GM12878 (cell line): ENCODE data around the gene SGF29. TPM values are rescaled to one million over a fixed set of nuclear protein-coding genes. Genes with fewer than 3 reads are reported as not detected.

Source experiments
- ATAC-seq: fragments of 200-7000 bp; cut with Tn5 transposase; 3 replicates; pipeline ENCODE4 v1.9.1; 2020; ENCODE audit warnings: mild to moderate bottlenecking, moderate library complexity
- BruUV-seq: library from RNA; stranded (reverse); fragments of 400-500 nt; replicated peaks from 2 replicates; lab custom pipeline; 2021; lab: Mats Ljungman, UMichigan
- CTCF ChIA-PET: fragments of 300-600 bp; sonication (Branson Sonifier 250); formaldehyde crosslinking; extraction: SDS; loops from one replicate; lab custom pipeline; 2021; ENCODE audit warnings: inconsistent platforms; lab: Yijun Ruan, JAX
- POLR2A ChIA-PET: fragments of 350-600 bp; formaldehyde crosslinking; extraction: SDS; loops from one replicate; lab custom pipeline; 2021; ENCODE audit warnings: inconsistent platforms; lab: Charles Lee
- RAD21 ChIA-PET: fragments of 300-600 bp; sonication (Branson Sonifier 250); formaldehyde crosslinking; loops from one replicate; lab custom pipeline; 2023; ENCODE audit warnings: antibody characterized with exemption; ENCODE audit not compliant: unreplicated experiment; lab: Charles Lee
- SMC1A ChIA-PET: fragments of 300-600 bp; sonication (Branson Sonifier 250); formaldehyde crosslinking; loops from one replicate; lab custom pipeline; 2023; ENCODE audit not compliant: unreplicated experiment, uncharacterized antibody; lab: Charles Lee
- DNase-seq: peaks from one replicate; pipeline ENCODE4 v3.0.0-alpha.2; 2011; ENCODE audit warnings: low read depth, low spot score
- FAIRE-seq: peaks from 3 replicates; lab custom pipeline; 2011; peaks lifted over from hg19 to GRCh38; lab: Jason Lieb, UNC
- H2AFZ ChIP-seq: 2 replicates; pipeline ENCODE4 v1.6.0; 2011; ENCODE audit warnings: low read depth, low read length, control low read depth; ENCODE audit not compliant: control insufficient read depth
- H3K27ac ChIP-seq: 2 replicates; pipeline ENCODE4 v1.5.1; 2011; ENCODE audit warnings: control low read depth; ENCODE audit not compliant: control insufficient read depth, insufficient read depth
- H3K27me3 ChIP-seq, 2 experiments: replicated peaks in 1 of 2; 2 replicates each; pipeline versions ENCODE4 v1.6.0 to v1.6.1; 2011; ENCODE audit warnings: low read length in 1 of 2; ENCODE audit not compliant: control insufficient read depth in 2 of 2, insufficient read depth in 2 of 2
- H3K36me3 ChIP-seq, 2 experiments: 2 replicates each; pipeline ENCODE4 v1.5.1; 2011; ENCODE audit warnings: low read length in 1 of 2; ENCODE audit not compliant: control insufficient read depth in 2 of 2, insufficient read depth in 2 of 2
- H3K4me1 ChIP-seq: 2 replicates; pipeline ENCODE4 v1.6.1; 2011; ENCODE audit warnings: mild to moderate bottlenecking, low read length, moderate library complexity, mixed read lengths; ENCODE audit not compliant: control insufficient read depth, insufficient read depth
- H3K4me2 ChIP-seq: 2 replicates; pipeline ENCODE4 v1.6.0; 2011; ENCODE audit warnings: control low read depth; ENCODE audit not compliant: control insufficient read depth, insufficient read depth
- H3K4me3 ChIP-seq: fragments of 200-600 bp; sonication (generic); 2 replicates; pipeline ENCODE4 v1.5.1; 2016
- H3K79me2 ChIP-seq: 2 replicates; pipeline ENCODE4 v1.6.0; 2011; ENCODE audit warnings: low read length; ENCODE audit not compliant: control insufficient read depth, insufficient read depth
- H3K9ac ChIP-seq: 2 replicates; pipeline ENCODE4 v1.8.0; 2011; ENCODE audit warnings: low read length, control low read depth, mixed read lengths; ENCODE audit not compliant: control insufficient read depth, insufficient read depth
- H3K9me3 ChIP-seq: replicated peaks from 3 replicates; pipeline ENCODE4 v1.5.1; 2011; ENCODE audit warnings: mild to moderate bottlenecking, low read length; ENCODE audit not compliant: control insufficient read depth, insufficient read depth
- H4K20me1 ChIP-seq: 2 replicates; pipeline ENCODE4 v1.6.0; 2011; ENCODE audit not compliant: control insufficient read depth, insufficient read depth
- CEBPZ ChIP-seq: fragments of 150-350 bp; IDR thresholded peaks from 2 replicates; pipeline ENCODE4 v1.6.1; 2016; ENCODE audit warnings: low read depth, low read length
- EGR1 ChIP-seq, 2 experiments: IDR thresholded peaks; 1 replicate in 1 of 2; 2 replicates in 1 of 2; pipeline ENCODE4 v1.6.1; 2011 to 2012; ENCODE audit warnings: low read depth in 2 of 2, low read length in 2 of 2, borderline replicate concordance in 1 of 2, mild to moderate bottlenecking in 1 of 2, moderate library complexity in 1 of 2
- IKZF2 ChIP-seq, 2 experiments: fragments of 450-650 bp; IDR thresholded peaks; 2 replicates each; pipeline ENCODE4 v1.6.1; 2017; ENCODE audit warnings: mild to moderate bottlenecking in 2 of 2, moderate library complexity in 2 of 2
- KLF5 ChIP-seq: fragments of 450-650 bp; IDR thresholded peaks from 2 replicates; pipeline ENCODE4 v1.6.1; 2014; ENCODE audit warnings: mild to moderate bottlenecking; ENCODE audit not compliant: partially characterized antibody
- ZNF217 ChIP-seq: fragments of 450-650 bp; IDR thresholded peaks from 2 replicates; pipeline ENCODE4 v1.6.1; 2017; ENCODE audit warnings: antibody characterized with exemption, mild to moderate bottlenecking
- WGBS: methylation state at CpG from one replicate; pipeline ENCODE4 v1.1.6; 2016; ENCODE audit warnings: low lambda C conversion rate; ENCODE audit not compliant: insufficient replicate concordance, insufficient coverage; ENCODE audit errors: missing lambda C conversion rate; 5-methylcytosine and 5-hydroxymethylcytosine counted together
- in situ Hi-C: fragments of 300-500 bp; cut with MboI; formaldehyde crosslinking; loops from 9 replicates; pipeline ENCODE4 v1.14.3; 2018; ENCODE audit warnings: mixed read lengths
- intact Hi-C: fragments of 100-400 bp; cut with micrococcal nuclease; formaldehyde crosslinking; loops from one replicate; pipeline ENCODE4 v1.14.2; 2022; ENCODE audit not compliant: unreplicated experiment
- polyA plus RNA-seq, 11 experiments: library from polyadenylated mRNA; depleted of rRNA in 4 of 11; unstranded in 6 of 11; stranded (reverse) in 5 of 11; fragments of >200 nt; fragmentation: Nextera tagmentation in 4 of 11; fragmentation: Illumina TruSeq in 1 of 11; extraction: Ambion mirVana in 4 of 11; extraction: Trizol in 1 of 11; gene quantifications; 1 replicate in 1 of 11; 2 replicates in 10 of 11; pipeline versions ENCODE4 v1.2.1 to v1.2.3, GENCODE V29; 2011 to 2016; ENCODE audit warnings: inconsistent platforms in 2 of 11, missing spikeins in 2 of 11, low read depth in 1 of 11
- total RNA-seq, 4 experiments: library from RNA; depleted of rRNA in 3 of 4; stranded (reverse); fragments of >200 nt in 3 of 4; fragmentation: Illumina TruSeq in 1 of 4; extraction: Trizol in 1 of 4; gene quantifications; 2 replicates each; pipeline versions ENCODE4 v1.2.1 to v1.2.3, GENCODE V29; 2013 to 2021

The SGF29 gene
- total and polyA plus RNA-seq, 10 of the 15 experiments (the other 5 are each of a cell fraction or from before 2014, with no cell fraction given): 2.2 to 20.1 (median 12.3) TPM

DNA sequence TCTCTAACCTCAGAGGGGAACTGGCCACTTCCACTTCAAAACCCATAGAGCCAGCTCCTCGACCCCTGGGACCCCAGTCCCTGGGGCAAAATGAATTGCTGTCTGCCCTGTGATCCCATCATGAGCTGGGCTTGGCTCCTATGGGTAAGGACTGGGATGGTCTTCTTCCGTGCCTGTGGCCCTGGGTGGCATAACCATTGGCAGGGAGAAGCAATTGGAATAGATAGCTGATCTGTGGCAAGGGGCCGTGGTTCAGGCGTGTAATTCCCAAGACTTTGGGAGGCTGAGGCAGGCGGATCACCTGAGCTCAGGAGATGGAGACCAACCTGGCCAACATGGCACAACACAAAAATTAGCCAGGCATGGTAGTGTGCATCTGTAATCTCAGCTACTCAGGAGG is 38.8 kb downstream of the SGF29 start:
- ATAC-seq (no peak), DNase-seq (no peak), FAIRE-seq (no peak)
- H3K27ac ChIP-seq: no peak overlapping the region
- WGBS: 82% methylated on average over 5 of the region's 5 CpGs
- in situ Hi-C loops: no loop called here
- no peak overlapping the region for H3K4me3 ChIP-seq
- TF ChIP-seq CEBPZ (no peak), ZNF217 (no peak), KLF5 (no peak), IKZF2 (IDR thresholded peaks at IDR 0.05) (no peak), EGR1 (IDR thresholded peaks at IDR 0.05; ENCODE audit: borderline replicate concordance in 1 of 2, low read depth in 2 of 2, low read length in 2 of 2) (no peak)
- H3K4me1 ChIP-seq: no peaks in the 10 kb centered on the region
- peaks cover 5 to 14% of the 10 kb centered on the region in 2 experiments; a peak in 3 of 4 replicates for H3K36me3 ChIP-seq
- intact Hi-C loops: no loop called here
- RAD21 ChIA-PET: no interaction called here
- H2AFZ ChIP-seq: no peak overlapping the region
- H4K20me1 ChIP-seq: no peaks in the 10 kb centered on the region
- no peak overlapping the region for H3K4me2 ChIP-seq
- H3K9ac ChIP-seq: no peak overlapping the region
- H3K9me3 ChIP-seq: no peaks in the 10 kb centered on the region
- CTCF ChIA-PET: interaction anchor here (0.6 kb wide), 1 partner anchor 1334 kb away, joined by 3 read pairs; the partner anchor contains the start of gene KCTD13
- no peaks in the 10 kb centered on the region for H3K79me2 ChIP-seq
- SMC1A ChIA-PET: no interaction called here
- no peaks in the 10 kb centered on the region for H3K27me3 ChIP-seq
- no TSS peak for BruUV-seq
- POLR2A ChIA-PET: no interaction called here
